GM21360 (cell line): ENCODE data around the gene BPHL.
"Not testable (repeated sequence)": the region's sequence is repeated elsewhere in the genome, so short reads cannot be mapped to it uniquely, and the experiment has no call there.

Source experiments
- ATAC-seq: cut with Tn5 transposase; IDR thresholded peaks from one replicate; pipeline ENCODE4 v1.9.1; 2021; ENCODE audit warnings: mild to moderate bottlenecking, moderate library complexity; ENCODE audit not compliant: unreplicated experiment

Gene BPHL

DNA sequence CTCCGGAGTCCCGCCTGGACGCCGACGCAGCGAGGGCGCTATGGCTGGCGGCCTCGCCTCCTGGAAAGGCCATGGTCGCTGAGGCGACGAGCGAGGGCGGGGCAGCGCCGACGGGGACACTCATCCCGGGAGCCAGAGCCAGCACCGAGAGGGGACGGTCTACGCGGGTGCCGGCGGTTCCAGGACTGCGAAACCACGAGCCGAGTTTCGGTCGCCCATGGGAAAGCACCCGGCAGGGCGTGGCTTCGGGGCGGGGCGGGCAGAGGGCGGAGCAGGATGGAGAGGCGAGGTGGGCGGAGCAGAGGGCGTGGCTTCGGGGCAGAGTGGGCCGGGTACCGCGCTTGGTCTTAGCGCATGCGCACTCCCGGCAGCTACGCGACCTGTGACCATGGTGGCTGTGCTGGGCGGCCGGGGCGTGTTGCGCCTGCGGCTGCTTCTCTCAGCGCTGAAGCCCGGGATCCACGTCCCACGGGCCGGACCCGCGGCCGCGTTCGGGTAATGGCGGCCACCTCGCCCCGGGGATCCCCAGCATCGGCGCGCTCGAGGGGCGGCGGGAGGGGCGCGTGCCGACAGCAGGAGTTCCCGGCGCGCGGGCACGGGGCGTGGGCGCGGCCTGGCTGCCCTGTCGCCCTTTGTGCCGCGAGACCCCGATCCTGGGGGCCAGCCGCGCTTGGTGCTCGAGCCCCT lies at the start of gene BPHL:
Gene BPHL, plus strand, starts transcription at position 359 of the 687 bp plus-strand sequence. Its CDS starts 30 bp downstream, at position 389.
- ATAC-seq, result peak; percentile 85

DNA sequence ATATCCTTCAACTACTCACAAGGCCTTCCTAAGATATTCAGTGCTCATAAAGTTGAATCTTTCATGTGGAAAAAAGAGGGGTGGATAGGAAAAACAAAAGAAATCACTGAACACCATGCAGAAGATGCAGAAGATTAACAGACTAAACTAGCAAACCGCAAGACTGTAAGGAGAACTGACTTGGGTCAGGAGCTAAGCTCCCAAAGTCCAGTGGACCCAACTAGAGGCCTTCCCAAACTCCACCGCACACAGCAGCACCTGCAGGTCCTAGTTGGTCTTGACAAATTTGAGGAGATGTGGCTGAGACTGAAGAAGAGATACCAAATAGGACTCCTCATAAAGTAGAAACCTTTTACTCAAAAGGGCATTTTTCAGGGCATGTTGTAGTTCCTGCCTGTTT lies 46.9 kb upstream of the BPHL start:
- no peak for ATAC-seq

DNA sequence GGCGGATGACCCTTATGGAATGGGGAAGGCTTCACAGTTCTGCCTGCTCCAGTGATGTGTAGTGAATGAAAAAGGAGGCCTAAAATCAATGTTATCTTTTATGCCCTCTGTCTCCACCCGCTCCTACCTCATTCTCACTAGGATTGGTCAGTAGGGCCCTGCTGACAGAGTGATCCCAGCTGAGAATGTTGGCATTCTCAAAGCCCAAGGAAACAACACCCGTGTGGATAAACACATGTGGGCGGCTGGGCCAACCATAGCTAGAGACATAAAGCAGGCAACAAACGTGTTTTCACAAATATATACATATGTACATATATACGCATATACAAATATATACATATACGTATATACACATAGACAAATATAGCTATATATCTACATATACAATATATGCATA lies 45.7 kb upstream of the BPHL start:
- ATAC-seq, result no peak

DNA sequence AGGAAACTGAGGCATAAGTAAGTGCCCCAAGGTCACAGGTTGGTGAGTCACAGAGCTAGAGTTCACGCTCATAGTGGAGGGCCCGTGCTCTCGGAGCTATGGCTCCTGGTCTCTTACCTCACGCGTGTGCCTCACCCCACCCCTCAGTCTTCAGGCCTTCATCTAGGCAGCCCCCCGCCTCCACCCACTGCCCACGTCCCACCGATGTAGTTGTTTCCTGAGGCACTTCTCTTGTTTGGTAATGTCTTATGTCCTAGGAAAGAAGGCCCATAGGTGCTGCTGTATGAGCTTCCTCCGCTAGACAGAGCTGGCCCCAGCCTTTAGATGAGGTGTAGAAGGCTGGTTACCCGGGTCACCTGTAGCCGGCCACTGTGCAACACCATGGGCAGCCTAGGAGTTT lies 45.1 kb upstream of the BPHL start:
- no peak for ATAC-seq

DNA sequence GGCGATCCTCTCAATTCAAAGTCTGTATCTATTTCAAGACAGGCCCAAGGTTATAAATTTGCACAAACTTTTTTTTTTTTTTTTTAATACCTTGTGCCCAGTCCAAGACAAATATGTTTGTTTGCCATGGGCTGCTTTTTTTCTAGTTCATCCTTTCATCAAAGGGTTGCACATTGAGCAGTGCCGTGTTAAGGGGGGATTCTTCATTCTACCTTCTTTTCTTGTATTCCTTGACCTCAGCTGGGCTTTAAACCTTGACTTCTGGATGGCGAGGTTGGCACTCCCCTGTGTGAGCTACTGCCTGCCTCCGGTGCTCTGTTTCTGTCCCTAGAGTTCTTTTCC lies 42.8 kb upstream of the BPHL start:
- ATAC-seq, result no peak

DNA sequence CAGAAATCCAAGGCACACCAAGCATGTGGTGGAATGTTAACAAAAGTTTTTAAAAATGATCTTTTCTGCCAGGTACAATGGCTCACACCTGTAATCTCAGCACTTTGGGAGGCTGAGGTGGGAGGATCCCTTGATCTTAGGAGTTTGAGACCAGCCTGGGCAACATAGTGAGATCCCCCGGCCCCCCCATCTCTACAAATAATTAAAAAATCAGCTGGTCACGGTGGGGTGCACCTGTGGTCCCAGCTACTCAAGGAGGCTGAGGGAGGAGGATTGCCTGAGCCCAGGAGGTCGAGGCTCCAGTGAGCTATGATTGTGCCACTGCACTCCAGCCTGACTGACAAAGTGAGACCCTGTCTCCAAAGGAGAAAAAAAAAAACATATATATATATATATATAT lies 42.2 kb upstream of the BPHL start:
- ATAC-seq, result no peak

DNA sequence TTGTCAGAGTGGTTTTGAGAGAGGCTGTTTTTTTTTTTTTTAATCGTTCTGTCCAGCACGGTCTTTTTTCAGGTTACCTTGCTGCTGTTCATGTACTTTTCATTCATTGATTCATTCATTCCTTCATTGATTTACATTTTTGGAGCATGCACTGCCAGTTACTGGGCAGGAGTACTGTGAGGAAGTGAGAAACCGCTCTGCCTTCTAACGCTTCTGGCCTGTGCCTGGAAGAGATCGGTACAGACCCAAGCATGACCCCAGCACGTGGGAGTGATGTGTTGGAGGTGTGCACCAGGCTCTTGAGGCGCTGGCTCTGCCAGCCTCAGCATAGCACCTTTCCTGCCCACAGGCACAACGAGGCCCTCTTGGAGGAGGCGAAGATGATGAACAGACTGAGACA lies 41.1 kb upstream of the BPHL start:
- ATAC-seq, result no peak

DNA sequence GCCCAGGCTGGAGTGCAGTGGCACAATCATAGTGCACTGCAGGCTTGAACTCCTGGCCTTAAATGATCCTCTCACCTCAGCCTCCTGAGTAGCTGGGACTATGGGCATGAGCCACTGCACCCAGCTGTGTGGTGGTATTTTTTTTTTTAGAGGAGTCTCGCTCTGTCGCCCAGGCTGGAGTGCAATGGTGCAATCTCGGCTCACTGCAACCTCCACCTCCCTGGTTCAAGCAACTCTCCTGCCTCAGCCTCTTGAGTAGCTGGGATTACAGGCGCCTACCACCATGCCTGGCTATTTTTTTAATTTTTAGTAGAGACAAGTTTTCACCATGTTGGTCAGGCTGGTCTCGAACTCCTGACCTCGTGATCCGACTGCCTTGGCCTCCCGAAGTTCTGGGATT lies 39.6 kb upstream of the BPHL start:
- ATAC-seq, result not testable (repeated sequence)

DNA sequence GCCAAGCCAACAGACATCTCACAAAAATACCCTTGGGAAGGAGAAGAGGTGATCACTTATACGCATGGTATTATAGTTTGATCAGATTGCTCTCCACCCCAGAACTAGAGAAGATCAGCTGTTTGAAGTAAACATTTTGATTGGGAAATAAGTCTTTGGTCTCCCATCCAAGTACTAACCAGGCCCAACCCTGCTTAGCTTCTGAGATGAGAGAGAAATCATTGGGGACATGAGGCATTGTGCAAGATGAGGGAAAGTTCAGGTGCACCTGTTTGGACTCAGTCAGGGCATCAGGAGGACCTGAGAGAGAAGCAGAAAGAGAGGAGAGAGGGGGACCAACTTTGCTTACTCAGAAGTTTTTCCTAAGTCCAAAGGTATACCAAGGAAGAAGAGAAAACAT lies 38.8 kb upstream of the BPHL start:
- no peak for ATAC-seq

DNA sequence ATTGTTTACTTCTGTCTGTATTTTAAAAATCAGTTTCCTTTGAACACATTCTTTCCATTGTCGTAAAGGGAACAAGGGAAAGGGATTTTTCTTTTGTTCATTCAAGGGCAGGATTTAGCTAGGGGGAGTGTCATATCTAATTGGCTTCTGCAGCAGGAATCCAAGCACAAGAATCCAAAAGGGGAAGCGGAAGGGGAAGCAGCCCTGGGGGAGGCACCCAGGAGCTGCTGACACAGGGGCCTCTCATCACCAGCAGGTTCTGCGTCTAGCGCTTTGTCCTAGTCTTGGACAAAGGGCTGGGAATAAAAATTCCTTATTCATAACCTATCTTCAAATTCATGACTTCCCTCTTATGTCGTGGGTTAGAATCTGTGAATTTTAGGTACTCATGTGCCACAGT lies 36.6 kb upstream of the BPHL start:
- no peak for ATAC-seq

DNA sequence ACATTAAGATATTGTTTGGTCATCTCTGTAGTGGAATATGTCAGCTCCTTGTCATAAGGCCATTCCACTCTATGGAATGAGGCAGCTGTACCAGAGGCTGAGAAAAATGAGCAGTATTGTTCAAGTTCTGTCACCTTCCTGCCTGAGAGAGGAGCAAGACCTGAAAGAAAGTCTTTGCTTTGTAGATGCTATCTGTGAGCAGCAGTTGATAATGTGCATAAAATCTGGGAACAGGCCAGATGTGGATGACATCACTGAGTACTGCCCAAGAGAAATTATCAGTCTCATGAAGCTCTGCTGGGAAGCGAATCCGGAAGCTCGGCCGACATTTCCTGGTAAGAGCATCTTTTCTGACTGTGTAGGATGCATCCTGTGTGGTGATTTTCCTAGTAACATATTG lies 33.4 kb upstream of the BPHL start:
- no peak for ATAC-seq

DNA sequence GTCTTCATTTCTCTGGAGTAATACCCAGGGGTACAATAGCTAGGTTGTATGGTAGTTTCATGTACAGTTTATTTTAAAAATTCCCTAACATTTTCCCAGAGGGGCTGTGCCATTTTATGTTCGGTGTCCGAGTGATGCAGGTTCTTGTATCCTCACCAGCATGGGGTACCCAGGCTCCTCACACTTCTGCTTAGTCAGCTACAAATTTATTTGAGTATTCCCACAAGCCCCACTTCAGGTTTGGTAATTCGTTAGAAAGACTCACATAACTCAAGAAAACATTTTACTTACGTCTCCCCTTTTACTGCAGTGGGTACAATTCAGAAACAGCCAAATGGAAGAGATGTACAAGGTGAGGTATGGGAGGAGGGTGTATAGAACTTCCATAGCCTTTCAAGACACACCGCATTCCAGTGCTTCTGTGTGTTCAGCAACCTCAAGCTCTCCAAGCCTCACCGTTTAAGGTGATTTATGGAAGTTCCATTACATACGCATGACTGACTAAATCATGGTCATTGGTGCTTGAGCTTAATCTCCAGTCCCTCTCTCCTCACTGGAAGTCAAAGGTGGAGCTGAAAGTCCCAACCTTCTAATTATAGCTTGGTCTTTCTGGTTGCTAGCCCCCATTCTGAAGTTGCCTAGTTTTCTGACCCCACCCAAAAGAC lies 32.1 kb upstream of the BPHL start:
- no peak for ATAC-seq

DNA sequence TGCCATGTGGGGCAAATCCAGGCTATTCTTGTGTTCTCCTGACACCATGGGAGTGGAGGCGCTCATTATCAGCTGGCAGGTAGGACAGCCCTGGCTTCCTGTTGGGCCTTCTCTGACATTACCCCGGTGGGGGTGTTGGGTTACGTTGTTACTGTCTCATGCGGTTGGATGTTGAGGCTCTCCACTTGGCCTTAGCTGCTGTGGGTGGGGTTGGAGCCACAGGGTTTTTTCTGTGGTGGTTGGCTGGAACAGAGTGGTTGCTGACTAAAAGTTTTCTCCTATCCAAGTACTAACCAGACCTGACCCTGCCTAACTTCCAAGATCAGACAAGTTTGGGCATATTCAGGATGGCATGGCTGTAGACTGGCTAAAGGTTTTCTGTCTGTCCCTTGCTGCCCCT lies 30.1 kb upstream of the BPHL start:
- ATAC-seq, result no peak

DNA sequence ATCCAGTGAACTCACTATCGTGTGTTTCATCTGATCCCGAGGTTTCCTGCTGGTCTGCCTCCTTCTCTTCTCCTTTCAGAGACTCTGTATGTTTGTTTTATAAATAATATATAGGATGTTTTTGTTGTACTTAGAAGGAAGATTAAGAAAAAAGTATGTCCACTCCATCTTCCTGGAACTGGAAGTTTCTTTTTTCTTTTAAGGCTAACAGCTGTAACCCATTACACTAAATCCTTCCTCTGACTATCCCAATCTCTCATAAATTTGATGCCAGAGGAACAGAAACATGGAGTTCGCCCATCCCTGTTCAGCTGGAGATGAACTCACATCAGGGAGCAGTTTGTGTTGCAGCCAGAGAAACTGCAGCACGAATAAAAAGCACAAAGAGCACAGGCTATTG lies 29.5 kb upstream of the BPHL start:
- ATAC-seq, result no peak

DNA sequence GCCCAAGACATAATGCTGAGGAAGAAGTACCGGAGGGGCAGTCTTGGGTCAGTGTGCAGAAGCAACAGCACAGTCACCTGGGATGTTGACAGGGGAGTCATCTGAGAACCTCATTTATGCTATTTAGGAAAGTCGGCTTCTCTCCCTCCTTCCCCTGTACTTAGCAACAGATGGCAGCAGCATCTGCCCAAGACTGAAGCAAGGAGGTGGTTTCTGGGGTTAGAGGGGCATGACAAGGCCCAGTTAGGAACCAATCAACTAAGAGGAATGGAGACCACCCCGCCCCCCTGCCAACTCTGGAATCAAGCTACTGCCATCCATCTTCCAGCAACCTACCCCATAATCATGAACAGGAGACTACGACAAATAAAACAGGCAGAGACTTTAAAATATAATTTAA lies 28.5 kb upstream of the BPHL start:
- no peak for ATAC-seq

DNA sequence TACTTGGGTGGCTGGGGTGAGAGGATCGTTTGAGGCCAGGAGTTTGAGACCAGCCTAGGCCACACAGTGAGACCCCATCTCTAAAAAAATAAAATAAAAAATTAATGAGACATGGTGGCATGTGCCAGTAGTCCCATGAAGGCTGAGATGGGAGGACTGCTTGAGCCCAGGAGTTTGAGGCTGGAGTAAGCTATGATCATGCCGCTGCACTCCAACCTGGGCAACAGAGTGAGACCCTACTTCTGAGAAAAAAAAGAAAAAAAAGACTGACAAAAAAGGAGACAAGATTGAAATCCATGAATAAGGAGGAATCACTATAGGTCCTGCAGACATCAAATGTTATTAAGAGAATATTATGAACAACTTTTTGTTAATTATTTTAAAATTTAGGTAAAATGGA lies 23.7 kb upstream of the BPHL start:
- ATAC-seq, result no peak

DNA sequence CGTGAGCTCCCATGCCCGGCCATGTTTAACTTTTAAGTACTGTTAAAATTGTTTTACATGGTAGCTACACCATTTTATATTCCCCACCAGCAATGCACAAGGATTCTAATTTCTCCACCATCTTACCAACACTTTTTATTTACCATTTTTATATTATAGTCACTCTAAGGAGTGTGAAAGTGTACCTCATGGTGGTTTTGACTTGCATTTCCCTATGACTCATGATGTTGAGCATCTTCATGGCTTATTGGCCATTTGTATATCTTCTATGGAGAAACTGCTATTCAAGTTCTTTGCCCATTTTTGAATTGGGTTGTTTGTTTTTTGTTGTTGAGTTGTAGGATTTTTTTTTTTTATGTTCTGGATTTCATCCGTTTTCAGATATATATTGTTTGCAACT lies 15.6 kb upstream of the BPHL start:
- no peak for ATAC-seq

DNA sequence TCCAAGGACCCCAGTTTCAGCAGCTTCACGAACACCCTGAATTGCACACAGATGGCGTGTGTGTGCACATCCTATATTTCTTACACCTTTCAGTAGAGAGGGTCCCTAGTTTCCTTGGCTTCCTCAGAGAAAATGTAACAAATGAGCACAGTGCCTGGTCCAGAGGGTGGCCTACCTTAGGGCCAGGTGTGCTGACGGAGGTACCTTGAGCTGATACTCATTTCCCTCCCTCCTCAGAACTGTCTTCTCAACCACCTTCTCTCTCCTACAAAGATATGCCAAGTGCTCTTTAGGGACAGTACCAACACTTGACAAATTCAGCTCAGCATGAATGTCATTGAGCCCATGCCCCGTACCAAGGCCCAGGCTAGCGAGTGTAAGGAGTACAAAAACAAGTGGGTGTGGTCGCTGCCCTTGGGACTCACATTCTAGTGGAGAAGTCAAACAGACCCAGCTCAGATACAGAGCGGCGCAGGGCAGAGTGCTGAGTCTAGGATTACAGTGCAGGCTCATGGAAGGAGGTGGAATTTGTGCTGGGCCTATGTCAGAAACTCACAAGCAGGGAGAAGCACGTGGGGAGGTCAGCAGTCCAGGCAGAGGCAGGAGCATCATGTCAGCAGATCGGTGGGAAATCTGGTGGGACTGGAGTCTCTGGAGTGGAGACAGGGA lies 9.6 kb upstream of the BPHL start:
- no peak for ATAC-seq

DNA sequence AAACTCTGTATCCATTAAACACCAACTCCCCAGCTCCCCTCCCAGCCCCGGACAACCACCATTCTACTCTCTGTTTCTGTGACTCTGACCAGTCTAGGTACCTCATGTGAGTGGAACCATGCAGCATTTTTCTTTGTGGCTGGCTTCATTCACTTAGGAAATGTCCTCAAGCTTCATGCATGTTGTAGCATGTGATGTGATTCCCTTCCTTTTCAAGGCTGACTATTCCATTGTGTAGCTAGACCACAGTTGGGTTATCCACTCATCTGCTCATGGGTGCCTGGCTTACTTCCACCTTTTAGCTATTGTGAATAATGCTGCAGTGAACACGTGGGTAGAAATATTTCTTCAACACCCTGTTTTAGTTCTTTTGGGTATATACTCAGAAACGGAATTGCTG lies 8.8 kb upstream of the BPHL start:
- no peak for ATAC-seq

DNA sequence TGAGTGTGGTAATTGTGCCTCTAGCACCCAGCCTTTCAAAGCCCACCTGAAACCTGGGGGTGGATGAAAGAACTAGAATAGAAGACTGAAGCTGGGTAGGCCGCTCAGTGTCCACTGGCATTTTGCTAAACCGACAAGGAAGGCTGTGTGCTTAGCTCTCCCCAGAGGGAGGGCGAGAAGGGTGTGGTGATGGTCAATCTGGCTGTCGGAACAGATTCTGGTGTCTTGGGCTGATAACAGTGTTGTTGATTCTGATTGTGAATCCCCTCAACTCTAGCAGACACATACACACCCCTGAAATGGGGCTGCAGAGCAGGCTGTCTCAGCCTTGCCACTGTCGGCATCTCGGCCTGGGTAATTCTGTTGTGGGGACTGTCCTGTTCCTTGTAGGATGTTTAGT lies 4.1 kb upstream of the BPHL start:
- ATAC-seq, result no peak

DNA sequence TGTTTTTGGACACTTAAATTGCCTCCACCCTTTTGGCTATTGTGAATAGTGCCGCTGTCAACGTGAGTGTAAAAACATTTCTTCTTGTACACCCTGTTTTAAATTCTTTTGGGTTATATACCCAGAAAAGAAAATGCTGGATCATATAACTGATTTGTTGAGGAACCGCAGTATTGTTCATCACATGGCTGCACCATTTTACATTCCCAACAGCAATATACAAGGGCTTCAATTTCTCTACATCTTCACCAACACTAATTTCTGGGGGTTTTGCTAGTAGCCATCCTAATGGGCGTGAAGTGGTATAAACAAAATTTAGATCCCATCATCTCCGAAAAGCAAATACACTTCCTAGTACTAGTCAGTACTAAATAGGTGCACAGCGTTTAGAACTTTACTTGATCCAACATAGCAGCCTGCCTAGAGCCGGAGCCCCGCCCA lies 579 bp upstream of the BPHL start:
- ATAC-seq, result no peak

DNA sequence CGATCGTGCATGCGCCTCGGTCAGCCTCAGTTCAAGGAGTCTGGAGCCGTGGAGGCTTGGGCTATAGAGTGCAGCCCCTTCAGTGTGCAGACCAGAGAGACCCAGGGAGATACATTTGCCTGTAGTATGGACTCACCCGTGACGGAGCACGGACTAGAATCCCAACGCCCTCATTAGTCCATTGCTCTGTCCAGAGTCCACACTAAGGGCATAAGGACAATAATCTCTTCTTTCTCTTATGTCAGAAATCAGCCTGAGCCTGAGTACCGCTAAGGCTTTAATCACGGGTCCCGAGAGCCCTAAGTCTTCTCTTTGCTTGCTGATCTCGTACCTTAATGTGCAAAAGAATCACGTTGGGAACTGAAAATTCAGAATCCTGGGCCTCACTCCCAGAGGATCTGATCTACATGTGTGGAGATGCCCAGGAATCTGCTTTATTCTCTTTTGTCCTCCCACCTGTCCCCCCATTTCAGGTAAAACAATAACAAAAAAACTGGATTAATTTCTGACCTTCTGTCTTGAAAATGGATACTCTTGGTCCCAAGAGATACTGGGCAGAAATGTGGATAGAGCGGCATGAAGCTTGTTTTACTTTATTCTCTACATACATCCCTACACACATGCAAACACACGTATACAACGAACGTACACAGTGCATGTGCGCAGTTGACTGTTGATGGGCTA lies 671 bp downstream of the BPHL start:
- peak; percentile 24 for ATAC-seq
